GM12873 (cell line): ENCODE data around the gene LGALS7.

Source experiments
- TF ChIP-seq, protein P1 (sequence below): IDR thresholded peaks from 2 replicates; pipeline ENCODE4 v1.5.1; 2012; ENCODE audit warnings: low read depth, mild to moderate bottlenecking, moderate library complexity, low read length, control low read depth; ENCODE audit not compliant: insufficient read depth; ENCODE audit errors: missing control alignments

LGALS7 gene

GRCh38 chr19:38812841-38813320, 39.6 kb upstream of the LGALS7 start, which contains the start of gene LGALS4:
Gene LGALS4, minus strand, starts transcription at chr19:38812945. Its CDS starts 59 bp downstream, at chr19:38812886.
- TF ChIP-seq, protein P1, sequence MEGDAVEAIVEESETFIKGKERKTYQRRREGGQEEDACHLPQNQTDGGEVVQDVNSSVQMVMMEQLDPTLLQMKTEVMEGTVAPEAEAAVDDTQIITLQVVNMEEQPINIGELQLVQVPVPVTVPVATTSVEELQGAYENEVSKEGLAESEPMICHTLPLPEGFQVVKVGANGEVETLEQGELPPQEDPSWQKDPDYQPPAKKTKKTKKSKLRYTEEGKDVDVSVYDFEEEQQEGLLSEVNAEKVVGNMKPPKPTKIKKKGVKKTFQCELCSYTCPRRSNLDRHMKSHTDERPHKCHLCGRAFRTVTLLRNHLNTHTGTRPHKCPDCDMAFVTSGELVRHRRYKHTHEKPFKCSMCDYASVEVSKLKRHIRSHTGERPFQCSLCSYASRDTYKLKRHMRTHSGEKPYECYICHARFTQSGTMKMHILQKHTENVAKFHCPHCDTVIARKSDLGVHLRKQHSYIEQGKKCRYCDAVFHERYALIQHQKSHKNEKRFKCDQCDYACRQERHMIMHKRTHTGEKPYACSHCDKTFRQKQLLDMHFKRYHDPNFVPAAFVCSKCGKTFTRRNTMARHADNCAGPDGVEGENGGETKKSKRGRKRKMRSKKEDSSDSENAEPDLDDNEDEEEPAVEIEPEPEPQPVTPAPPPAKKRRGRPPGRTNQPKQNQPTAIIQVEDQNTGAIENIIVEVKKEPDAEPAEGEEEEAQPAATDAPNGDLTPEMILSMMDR, result no peak

DNA sequence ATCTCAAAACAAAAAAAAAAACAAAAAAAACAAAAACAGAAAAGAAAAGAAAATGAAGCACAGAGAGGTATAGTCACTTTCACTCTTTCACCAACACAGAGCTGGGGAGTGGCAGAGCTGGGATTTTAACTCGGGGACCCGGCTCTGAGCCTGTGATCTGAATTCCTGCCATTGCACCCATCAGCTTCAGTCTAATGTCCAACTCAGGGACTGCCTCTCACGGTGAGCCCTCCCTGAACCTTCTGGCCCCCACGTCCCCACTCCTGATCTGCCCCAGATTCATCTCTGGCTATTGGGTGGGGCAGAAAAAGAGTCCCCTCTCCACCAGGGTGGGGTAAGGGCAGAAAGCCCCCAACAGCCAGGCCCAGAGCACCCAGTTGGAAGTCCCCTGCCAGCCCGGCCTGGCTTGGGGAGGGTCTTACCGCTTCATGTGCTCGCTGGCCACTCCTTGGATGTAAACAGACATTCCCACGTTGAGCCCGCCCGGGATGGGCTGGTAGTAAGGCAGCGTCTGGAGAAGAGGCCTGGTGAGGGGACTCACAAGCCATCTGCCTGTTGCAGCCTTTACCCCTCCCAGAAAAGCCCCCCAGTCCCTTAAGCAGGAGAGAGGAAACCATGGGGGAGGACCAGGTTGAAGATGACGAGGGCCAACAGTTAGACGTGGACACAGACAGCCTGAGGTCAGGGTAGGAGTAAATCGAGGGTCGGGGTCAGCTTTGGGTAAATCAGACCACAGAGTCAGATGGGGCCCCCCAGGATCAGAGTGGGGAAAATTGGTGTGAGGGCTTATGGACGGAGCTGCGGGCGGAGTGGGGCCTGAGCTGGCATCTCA, 38.9 kb upstream of the LGALS7 start:
- TF ChIP-seq, protein P1, result no peak

GRCh38 chr19:38809592-38810252, 36.4 kb upstream of the LGALS7 start:
- TF ChIP-seq, protein P1, result no peak

DNA sequence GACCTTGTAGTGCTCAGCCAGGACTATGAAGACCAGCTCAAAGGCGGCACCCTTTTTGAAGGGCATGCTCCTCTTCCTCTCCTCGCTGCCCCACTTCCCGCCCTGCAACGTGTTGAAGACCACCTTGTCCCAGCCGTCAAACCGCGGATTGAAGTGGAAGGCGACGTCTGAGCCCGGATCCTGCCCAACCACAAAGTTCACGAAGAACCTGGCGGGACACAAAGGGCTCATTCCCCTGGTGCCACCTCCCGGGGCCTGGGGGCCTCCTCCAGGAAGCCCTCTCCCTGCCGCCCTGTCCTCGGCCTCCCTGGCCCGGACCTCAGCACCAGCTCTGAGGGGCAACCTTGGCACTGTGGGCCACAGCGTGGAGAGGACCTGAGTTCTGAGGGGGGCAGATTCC, 35.4 kb upstream of the LGALS7 start:
- TF ChIP-seq, protein P1, result no peak

DNA sequence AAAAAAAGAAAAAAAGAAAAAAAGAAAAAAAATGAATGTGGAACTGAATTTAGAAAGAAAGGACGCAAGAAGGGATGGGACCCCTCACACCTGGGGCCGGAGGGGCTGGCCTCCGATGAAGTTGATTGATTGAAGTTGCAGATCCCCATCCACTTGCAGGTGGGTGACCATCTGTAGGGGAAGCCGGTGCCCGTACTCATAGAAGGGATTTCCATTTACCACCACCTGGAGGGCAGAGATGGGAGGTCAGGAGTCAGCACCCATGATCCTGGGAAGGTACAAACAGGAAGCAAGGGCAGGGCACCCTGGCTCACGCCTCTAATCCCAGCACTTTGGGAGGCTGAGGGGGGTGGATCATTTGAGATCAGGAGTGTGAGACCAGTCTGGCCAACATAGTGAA, 33.1 kb upstream of the LGALS7 start:
- TF ChIP-seq, protein P1, result no peak

GRCh38 chr19:38805180-38805579, 31.9 kb upstream of the LGALS7 start:
- TF ChIP-seq, protein P1, result no peak

DNA sequence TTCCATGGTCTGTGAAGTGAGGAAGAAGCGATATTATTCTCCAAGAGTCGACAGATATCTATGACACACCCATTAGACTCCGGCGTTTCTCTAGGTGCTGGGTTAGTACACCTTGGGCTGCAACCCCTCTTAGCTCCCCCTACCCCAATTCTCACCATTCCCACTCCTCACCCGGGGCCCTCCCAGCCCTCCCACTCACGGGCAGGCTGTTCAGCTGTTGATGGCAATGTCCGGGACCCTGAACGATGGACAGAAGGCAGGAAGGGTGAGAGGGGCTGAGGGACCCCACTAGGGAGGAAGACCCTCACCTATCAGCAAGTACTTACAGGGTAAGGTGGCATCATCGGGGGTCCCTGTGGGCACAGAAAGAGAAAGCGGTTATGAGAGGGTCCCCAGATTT, 30.2 kb upstream of the LGALS7 start:
- TF ChIP-seq, protein P1, result no peak
